HepG2 (cell line): ENCODE results near the gene GPD1.
"Not testable (repeated sequence)": the region's sequence is repeated elsewhere in the genome, so short reads cannot be mapped to it uniquely, and the experiment has no call there.

Experiments used
- CBFB ChIP-seq: sonication (generic); formaldehyde crosslinking; IDR thresholded peaks from 2 replicates; pipeline ENCODE4 v1.4.0; 2020; ENCODE audit warnings: missing genetic modification reagents
- HNF1B ChIP-seq: sonication (generic); formaldehyde crosslinking; IDR thresholded peaks from 2 replicates; pipeline ENCODE4 v1.5.1; 2020; ENCODE audit warnings: mild to moderate bottlenecking, moderate library complexity, missing genetic modification reagents
- POLR2AphosphoS2 ChIP-seq: IDR thresholded peaks from 2 replicates; pipeline ENCODE4 v1.6.1; 2011; ENCODE audit warnings: low read depth, low read length, improper control_type of control experiment
- RAD51 ChIP-seq: fragments of 450-650 bp; IDR thresholded peaks from 2 replicates; pipeline ENCODE4 v1.6.1; 2016; ENCODE audit warnings: borderline replicate concordance
- SRF ChIP-seq: IDR thresholded peaks from 2 replicates; pipeline ENCODE4 v1.6.1; 2011; ENCODE audit warnings: mild to moderate bottlenecking, low read depth, low read length, moderate library complexity
- ZNF343 ChIP-seq: sonication (generic); formaldehyde crosslinking; IDR thresholded peaks from 2 replicates; pipeline ENCODE4 v1.4.0; 2020; ENCODE audit warnings: mild to moderate bottlenecking, missing genetic modification reagents
- ZNF646 ChIP-seq: sonication (generic); formaldehyde crosslinking; IDR thresholded peaks from 2 replicates; pipeline ENCODE4 v1.9.0; 2021; ENCODE audit warnings: mild to moderate bottlenecking, missing genetic modification reagents
- TF ChIP-seq, protein P1 (sequence below), 2 experiments: fragments of 450-650 bp in 1 of 2; sonication (generic) in 1 of 2; formaldehyde crosslinking; IDR thresholded peaks; 2 replicates each; pipeline versions ENCODE4 v1.5.0 to v1.8.0; 2020 to 2022; ENCODE audit warnings: mild to moderate bottlenecking in 1 of 2, missing genetic modification reagents in 1 of 2

- not testable (repeated sequence) for TF ChIP-seq ZNF646 (CRISPR knock-in tag); HNF1B; RAD51; SRF; POLR2AphosphoS2; ZNF343 (CRISPR knock-in tag); CBFB (CRISPR knock-in tag)
- TF ChIP-seq, protein P1, sequence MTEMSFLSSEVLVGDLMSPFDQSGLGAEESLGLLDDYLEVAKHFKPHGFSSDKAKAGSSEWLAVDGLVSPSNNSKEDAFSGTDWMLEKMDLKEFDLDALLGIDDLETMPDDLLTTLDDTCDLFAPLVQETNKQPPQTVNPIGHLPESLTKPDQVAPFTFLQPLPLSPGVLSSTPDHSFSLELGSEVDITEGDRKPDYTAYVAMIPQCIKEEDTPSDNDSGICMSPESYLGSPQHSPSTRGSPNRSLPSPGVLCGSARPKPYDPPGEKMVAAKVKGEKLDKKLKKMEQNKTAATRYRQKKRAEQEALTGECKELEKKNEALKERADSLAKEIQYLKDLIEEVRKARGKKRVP (CRISPR knock-in tag; IDR thresholded peaks at IDR 0.05) = not testable (repeated sequence)
Observed at GRCh38 chr12:50148011-50148410, 44.2 kb downstream of the GPD1 start.
